ENCODE measurements around the gene SASS6. TPM values are rescaled to one million over a fixed set of nuclear protein-coding genes. Genes with fewer than 3 reads are reported as not detected.

Gene SASS6
- total RNA-seq, 1 experiment from 2014 or later, result 9.0 TPM

DNA sequence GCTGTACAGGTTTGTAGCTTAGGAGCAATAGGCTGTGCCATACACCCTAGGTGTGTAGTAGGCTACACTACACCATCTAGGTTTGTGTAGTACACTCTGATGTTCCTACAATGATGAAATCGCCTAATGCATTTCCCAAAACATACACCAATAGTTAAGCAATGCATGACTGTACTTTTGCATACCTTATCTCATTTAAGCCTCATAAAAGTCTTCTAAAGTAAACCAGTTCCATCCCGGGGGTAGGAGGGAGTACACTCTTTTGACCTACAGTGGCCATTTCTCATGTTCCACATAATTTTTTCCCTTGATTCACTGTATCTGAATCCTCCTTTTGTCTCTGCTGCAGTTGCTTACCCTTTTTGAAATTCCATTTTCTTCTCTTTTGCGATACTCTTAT is 12.4 kb upstream of the SASS6 start:
- no TSS peak for BruUV-seq (replicated peaks)
- Histone ChIP-seq H3K36me3 (ENCODE audit: low read depth, low read length) (peaks cover 53% of the 10 kb centered on the region), H3F3A (ENCODE audit: low read length, unreplicated experiment) (peaks cover 3% of the 10 kb centered on the region), H3K4me1 (ENCODE audit: insufficient read depth, low read length) (no peaks in the 10 kb centered on the region), H3K4me2 (ENCODE audit: low read length) (no peak overlapping the region), H3K9me3 (ENCODE audit: low read length) (no peaks in the 10 kb centered on the region), H3K79me2 (ENCODE audit: low read length) (no peaks in the 10 kb centered on the region), H3K9me2 (replicated peaks; ENCODE audit: low read length) (no peaks in the 10 kb centered on the region), H3K27me3 (ENCODE audit: low read length) (no peaks in the 10 kb centered on the region), H3K9ac (ENCODE audit: low read length) (no peak overlapping the region), H3K4me3 (ENCODE audit: low read length) (no peak overlapping the region), H3K27ac (ENCODE audit: low read length) (no peak overlapping the region), H4K20me1 (ENCODE audit: low read length) (no peaks in the 10 kb centered on the region), H2AFZ (ENCODE audit: low read length) (no peak overlapping the region)
- TF ChIP-seq CTCF (conservative IDR thresholded peaks at IDR 0.05; ENCODE audit: low read depth, low read length) (no peak), EZH2 (IDR thresholded peaks at IDR 0.05; ENCODE audit: low read length, unreplicated experiment) (no peak), EZH2phosphoT487 (IDR thresholded peaks at IDR 0.05; ENCODE audit: borderline replicate concordance, low read length) (no peak)
- intact Hi-C loops (cut with micrococcal nuclease), result no loop called here
- no peak for ATAC-seq
- no peak for DNase-seq
- CTCF ChIA-PET, result no interaction called here
- POLR2A ChIA-PET (ENCODE audit: unreplicated experiment), result no interaction called here

DNA sequence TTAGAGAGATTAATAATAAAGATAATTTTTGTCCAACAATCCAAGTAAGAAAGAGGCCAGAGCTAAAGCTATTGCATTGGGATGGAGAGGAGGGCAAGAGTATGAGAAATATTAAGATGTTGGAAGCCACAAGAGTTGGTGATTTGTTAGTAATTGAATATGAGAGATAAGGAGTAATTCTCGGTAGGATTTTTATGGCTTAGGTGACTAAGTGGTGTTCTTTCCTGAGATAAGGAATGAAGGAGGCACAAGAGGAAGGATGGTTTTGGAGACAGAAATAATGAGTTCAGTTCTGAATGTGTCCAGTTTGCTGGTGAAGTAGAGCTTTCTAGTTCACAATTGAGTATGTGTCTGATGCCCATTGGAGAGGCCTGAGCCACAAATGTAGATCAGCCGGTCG is 9.6 kb upstream of the SASS6 start:
- intact Hi-C loops (cut with micrococcal nuclease), result no loop called here
- Histone ChIP-seq H3K4me2 (ENCODE audit: low read length) (no peak overlapping the region), H3K9me2 (replicated peaks; ENCODE audit: low read length) (no peaks in the 10 kb centered on the region), H3K4me3 (ENCODE audit: low read length) (no peak overlapping the region), H3K4me1 (ENCODE audit: insufficient read depth, low read length) (no peaks in the 10 kb centered on the region), H3K27me3 (ENCODE audit: low read length) (no peaks in the 10 kb centered on the region), H3K27ac (ENCODE audit: low read length) (no peak overlapping the region), H3F3A (ENCODE audit: low read length, unreplicated experiment) (peaks cover 3% of the 10 kb centered on the region), H4K20me1 (ENCODE audit: low read length) (no peaks in the 10 kb centered on the region), H2AFZ (ENCODE audit: low read length) (no peak overlapping the region), H3K36me3 (ENCODE audit: low read depth, low read length) (peaks cover 57% of the 10 kb centered on the region), H3K9me3 (ENCODE audit: low read length) (no peaks in the 10 kb centered on the region), H3K9ac (ENCODE audit: low read length) (no peak overlapping the region), H3K79me2 (ENCODE audit: low read length) (no peaks in the 10 kb centered on the region)
- DNase-seq (no peak), ATAC-seq (no peak)
- ChIA-PET CTCF (no interaction called here), POLR2A (ENCODE audit: unreplicated experiment) (interaction anchor here (0.7 kb wide), 1 partner anchor 754 kb away, joined by 7 read pairs; no protein-coding TSS in a partner anchor)
- TF ChIP-seq CTCF (conservative IDR thresholded peaks at IDR 0.05; ENCODE audit: low read depth, low read length), result no peak
- no peak for TF ChIP-seq EZH2phosphoT487 (IDR thresholded peaks at IDR 0.05; ENCODE audit: borderline replicate concordance, low read length)
- TF ChIP-seq EZH2 (IDR thresholded peaks at IDR 0.05; ENCODE audit: low read length, unreplicated experiment), result no peak
- BruUV-seq (replicated peaks), result no TSS peak

DNA sequence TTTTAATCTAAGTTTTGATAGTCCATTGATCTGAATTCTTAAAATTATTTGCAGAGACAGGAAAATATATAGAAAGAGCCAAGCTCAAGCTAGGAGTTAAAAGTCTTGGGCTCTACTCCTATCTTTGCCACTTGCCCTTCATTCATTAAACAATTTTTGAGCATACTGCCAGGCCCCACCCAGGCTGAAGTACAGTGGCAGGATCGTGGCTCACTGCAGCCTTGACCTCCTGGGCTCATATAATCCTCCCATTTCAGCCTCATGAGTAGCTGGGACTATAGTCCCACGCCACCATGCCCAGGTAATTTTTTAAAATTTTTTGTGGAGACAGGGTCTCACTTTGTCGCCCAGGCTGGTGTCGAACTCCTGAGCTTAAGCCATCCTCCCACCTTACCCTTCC is 8.5 kb upstream of the SASS6 start:
- intact Hi-C loops (cut with micrococcal nuclease), result no loop called here

More for the DNA sequence above, 8.5 kb upstream of the SASS6 start:
- Histone ChIP-seq H3K9ac (ENCODE audit: low read length) (no peak overlapping the region), H3K4me3 (ENCODE audit: low read length) (no peak overlapping the region), H3K4me2 (ENCODE audit: low read length) (no peak overlapping the region), H2AFZ (ENCODE audit: low read length) (no peak overlapping the region), H3K9me2 (replicated peaks; ENCODE audit: low read length) (no peaks in the 10 kb centered on the region), H3K27ac (ENCODE audit: low read length) (no peak overlapping the region), H3F3A (ENCODE audit: low read length, unreplicated experiment) (peaks cover 3% of the 10 kb centered on the region), H3K27me3 (ENCODE audit: low read length) (no peaks in the 10 kb centered on the region), H3K36me3 (ENCODE audit: low read depth, low read length) (peaks cover 56% of the 10 kb centered on the region), H3K4me1 (ENCODE audit: insufficient read depth, low read length) (no peaks in the 10 kb centered on the region), H4K20me1 (ENCODE audit: low read length) (no peaks in the 10 kb centered on the region), H3K9me3 (ENCODE audit: low read length) (no peaks in the 10 kb centered on the region), H3K79me2 (ENCODE audit: low read length) (no peaks in the 10 kb centered on the region)
- POLR2A ChIA-PET (ENCODE audit: unreplicated experiment), result no interaction called here
- DNase-seq, result no peak
- BruUV-seq (replicated peaks), result no TSS peak
- TF ChIP-seq EZH2phosphoT487 (IDR thresholded peaks at IDR 0.05; ENCODE audit: borderline replicate concordance, low read length) (no peak), CTCF (conservative IDR thresholded peaks at IDR 0.05; ENCODE audit: low read depth, low read length) (no peak), EZH2 (IDR thresholded peaks at IDR 0.05; ENCODE audit: low read length, unreplicated experiment) (no peak)
- CTCF ChIA-PET, result no interaction called here
- ATAC-seq, result no peak
